COLO668 (cell line): Measurements from ENCODE around the gene INVS.
"Not testable (repeated sequence)": the region's sequence is repeated elsewhere in the genome, so short reads cannot be mapped to it uniquely, and the experiment has no call there.

Experiments
- DNase-seq: peaks from one replicate; lab custom pipeline; 2025; ENCODE audit not compliant: unreplicated experiment; lab: John Stamatoyannopoulos, UW

INVS gene

GRCh38 chr9:100120286-100120685, 21.2 kb downstream of the INVS start:
- DNase-seq = no peak

DNA sequence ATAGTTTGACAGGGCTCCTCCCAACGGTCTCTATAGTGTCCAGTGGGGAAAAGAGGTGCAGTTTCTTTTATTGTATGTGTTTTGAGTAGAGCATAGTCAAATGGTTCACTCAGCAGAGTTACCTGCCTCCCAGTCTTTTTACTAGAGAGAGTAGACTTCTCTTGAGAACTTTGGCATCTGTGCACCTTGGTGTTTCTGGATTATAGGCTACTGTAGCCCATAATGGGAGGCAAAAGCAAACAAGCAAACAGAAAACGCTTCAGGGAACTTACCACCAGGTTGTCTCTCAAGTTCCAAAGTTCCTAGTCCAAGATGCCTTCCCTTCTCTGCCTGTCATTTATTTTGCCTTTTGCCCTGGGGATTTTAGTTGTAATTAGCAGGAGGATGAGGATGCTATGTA, 26.2 kb downstream of the INVS start:
- no peak for DNase-seq

GRCh38 chr9:100125910-100126309, 26.9 kb downstream of the INVS start:
- DNase-seq = no peak

DNA sequence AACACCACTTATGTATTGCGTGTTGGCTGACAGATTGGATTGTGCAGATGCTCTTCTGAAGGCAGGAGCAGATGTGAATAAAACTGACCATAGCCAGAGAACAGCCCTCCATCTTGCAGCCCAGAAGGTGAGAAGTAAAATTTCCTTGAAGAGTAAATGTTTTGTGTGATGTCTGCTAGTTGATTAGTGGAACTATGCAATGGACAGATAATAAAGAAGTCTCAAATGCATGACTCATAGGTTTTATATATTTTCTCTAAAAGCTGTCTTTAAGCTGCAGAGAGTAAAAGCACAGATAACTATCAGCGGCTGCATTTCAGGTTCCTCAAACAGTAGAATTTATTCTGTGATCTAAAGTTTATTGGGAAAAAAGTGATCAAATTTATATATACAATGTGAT, 27.4 kb downstream of the INVS start:
- DNase-seq = no peak

GRCh38 chr9:100129772-100130171, 30.7 kb downstream of the INVS start:
- DNase-seq = no peak

- DNase-seq = no peak
Observed at GRCh38 chr9:100131216-100131615, 32.2 kb downstream of the INVS start.

- DNase-seq = no peak
Observed at GRCh38 chr9:100131875-100132430, 32.9 kb downstream of the INVS start.

GRCh38 chr9:100134731-100135130, 35.7 kb downstream of the INVS start:
- DNase-seq = no peak

- not testable (repeated sequence) for DNase-seq
Observed at GRCh38 chr9:100136799-100137198, 37.8 kb downstream of the INVS start.

DNA sequence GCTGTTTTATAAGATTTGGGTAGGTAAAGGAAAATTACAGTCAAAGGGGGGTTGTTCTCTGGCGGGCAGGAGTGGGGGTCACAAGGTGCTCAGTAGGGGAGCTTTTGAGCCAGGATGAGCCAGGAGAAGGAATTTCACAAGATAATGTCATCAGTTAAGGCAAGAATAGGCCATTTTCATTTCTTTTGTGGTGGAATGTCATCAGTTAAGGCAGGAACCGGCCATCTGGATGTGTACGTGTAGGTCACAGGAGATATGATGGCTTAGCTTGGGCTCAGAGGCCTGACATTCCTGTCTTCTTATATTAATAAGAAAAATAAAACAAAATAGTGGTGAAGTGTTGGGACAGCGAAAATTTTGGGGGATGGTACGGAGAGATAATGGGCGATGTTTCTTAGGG, 41.3 kb downstream of the INVS start:
- DNase-seq = not testable (repeated sequence)

DNA sequence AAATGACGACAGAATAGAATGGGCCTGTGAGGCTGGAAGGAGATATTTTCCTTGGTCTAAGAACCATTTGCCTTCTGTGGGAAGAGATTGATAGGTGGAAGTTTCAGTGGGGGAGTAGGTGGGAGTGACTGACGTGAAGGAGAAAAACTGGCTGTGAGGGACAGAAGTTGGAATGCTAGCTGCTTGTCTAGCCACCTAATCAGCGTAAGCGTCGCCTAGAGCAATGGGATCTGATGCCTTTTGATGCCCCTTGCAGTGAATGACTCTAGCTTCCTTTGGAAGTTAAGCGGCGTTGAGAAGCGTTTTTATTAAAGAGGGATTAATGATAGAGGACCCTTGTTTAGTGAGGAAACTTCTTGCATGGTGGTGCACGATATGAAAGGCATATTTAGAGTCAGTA, 42.8 kb downstream of the INVS start:
- DNase-seq = not testable (repeated sequence)

DNA sequence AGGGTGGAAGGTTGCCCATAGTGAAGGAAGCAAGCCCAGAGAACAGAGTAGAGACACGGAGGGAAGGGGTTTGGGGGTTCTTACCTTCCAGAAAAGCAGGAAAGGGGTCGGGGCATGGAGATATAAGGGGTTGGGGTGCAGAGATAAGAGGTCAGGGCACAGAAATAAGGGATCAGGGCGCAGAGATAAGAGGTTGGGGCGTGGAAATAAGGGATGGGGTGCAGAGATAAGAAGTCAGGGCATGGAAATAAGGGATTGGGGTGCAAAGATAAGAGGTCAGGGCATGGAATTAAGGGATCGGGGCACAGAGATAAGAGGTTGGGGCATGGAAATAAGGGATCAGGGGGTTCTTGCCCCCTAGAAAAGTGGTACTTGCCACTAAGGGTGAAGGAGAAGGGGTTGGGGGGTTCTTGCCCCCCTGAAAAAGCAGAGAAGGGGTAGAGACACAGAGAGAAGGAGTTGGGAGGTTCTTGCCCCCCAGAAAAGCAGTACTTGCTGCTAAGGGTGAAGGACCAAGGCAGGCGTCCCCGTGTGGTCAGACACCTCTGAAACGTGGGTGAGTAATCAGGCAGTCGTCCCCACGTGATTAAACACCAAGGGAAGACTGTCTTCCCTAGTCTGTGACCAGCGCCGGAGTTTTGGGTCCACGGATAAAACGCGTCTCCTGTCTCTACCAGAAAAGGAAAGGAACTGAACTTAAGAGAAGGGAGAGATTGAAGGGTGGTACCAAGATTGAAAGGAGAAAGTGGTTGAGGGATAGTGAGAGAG, 46.3 kb downstream of the INVS start:
- DNase-seq = not testable (repeated sequence)

GRCh38 chr9:100145976-100146375, 46.9 kb downstream of the INVS start:
- DNase-seq = not testable (repeated sequence)

GRCh38 chr9:100150214-100150613, 51.2 kb downstream of the INVS start:
- DNase-seq = no peak

DNA sequence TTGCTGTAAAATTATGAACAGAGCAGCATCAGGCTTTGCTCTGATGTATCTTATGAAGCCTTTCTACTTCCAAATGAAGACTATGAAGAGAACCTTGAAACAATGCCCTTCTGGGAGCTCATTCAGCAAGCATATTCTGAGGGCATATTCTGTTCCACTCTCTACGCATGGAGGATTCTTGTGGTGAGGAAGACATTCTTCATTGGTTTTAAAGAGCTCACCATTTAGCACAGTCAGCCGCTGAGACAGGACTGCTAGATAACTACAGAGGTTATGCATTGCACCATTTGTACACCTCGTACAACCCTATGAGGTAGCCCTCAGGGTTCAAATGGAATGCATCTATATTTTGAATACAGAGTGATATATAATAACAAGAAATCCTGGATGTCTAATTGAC, 61.0 kb downstream of the INVS start:
- DNase-seq = no peak

DNA sequence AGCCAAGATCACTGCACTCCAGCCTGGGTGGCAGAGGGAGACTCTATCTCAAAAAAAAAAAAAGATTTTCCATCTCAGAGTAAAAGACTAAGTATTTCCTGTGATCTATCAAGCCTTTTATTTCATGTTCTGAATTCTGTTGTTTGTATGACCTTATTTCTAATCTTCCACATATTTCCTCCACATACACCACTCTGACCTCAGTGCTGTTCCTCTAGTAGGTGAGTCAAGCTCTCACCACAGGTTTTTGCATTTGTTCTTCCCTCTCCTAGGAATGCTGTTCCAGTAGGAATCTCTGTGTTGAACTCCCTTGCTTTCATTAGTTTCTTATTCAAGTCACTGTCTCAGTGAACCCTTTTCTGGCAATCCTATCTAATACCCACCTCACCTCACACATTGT, 68.1 kb downstream of the INVS start:
- no peak for DNase-seq

GRCh38 chr9:100167915-100168654, 69.0 kb downstream of the INVS start:
- no peak for DNase-seq

- no peak for DNase-seq
Observed at GRCh38 chr9:100170085-100170484, 71.0 kb downstream of the INVS start.

DNA sequence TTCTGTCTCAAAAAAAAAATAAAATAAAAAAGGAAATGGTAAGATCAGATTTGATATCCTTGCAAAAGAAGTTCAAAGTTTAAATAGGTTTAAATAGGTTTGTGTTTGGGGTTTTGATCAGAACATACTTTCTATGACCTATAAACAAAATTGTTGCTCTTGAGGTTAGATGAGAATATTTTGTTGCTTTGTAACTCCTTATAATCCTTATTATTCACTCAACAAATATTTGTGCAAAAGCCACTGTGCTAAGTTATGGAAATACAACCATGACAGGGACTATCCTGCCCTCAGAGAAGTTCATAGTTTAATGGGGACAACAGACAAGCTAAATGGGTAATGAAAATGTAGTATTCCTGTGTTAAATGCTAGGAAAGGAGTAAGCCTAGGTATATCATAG, 71.5 kb downstream of the INVS start:
- no peak for DNase-seq

DNA sequence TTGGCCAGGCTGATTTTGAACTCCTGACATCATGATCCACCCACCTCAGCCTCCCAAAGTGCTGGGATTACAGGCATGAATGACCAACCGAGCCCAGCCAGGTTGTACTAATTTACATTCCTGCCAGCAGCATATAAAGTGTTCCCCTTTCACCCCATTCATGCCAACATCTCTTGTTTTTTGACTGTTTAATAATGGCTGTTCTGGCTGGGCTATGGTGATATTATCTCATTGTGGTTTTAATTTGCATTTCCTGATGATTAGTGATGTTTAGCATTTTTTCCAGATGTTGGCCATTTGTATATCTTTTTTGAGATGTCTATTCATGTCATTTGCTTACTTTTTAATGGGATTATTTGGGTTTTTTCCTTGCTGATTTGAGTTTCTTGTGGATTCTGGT, 87.3 kb downstream of the INVS start:
- DNase-seq = no peak

- DNase-seq = no peak
Observed at GRCh38 chr9:100190339-100190738, 91.3 kb downstream of the INVS start.

GRCh38 chr9:100191264-100191663, 92.2 kb downstream of the INVS start:
- DNase-seq = no peak
